ENCODE data around the gene RAB25. TPM values are rescaled to one million over a fixed set of nuclear protein-coding genes. Genes with fewer than 3 reads are reported as not detected.

RAB25 gene
- total and polyA plus RNA-seq, 2 of the 13 experiments (the other 11 are each of a cell fraction or from before 2014, with no cell fraction given) = 0.20 to 0.22 TPM

DNA sequence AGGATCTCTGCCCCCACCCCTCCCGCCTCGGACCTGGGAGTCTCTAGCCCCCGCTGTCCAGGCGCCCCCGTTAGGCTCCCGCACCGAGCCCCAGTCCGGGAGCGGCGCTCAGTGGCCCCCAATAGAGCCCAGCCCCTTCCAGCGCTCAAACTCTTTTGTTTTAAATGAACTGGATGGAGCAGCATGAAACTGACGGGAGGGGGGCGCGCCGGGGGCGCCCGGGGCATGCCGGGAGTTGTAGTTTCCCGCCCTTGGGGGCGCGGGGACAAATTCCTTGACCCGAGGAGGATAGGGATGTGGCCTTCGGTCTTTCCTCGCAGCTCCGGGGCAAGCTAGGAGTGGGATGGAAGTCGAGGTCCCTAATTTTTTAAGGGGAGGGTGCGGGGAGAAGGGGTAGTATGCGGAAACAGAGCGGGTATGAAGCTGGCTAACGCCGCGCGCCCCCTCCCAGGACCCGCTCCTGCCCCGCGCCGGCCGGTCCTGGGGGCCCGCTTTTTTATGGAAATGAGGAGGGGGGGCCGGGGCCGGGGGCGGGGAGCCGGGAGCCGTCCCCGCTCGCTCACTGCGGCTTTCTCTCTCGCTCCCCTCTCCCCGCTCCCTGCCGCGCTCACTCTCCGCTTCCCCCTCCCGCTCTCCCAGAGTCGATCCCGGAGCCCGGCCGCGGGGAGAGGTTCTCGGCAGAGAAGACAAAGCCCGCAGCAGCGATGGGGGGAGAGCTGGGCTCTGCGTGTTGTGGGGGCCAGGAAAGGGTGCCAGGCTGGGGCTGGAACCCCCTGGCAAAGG lies 21.5 kb downstream of the RAB25 start, which contains the start of gene MEX3A (continued):
- TF ChIP-seq, protein P1, sequence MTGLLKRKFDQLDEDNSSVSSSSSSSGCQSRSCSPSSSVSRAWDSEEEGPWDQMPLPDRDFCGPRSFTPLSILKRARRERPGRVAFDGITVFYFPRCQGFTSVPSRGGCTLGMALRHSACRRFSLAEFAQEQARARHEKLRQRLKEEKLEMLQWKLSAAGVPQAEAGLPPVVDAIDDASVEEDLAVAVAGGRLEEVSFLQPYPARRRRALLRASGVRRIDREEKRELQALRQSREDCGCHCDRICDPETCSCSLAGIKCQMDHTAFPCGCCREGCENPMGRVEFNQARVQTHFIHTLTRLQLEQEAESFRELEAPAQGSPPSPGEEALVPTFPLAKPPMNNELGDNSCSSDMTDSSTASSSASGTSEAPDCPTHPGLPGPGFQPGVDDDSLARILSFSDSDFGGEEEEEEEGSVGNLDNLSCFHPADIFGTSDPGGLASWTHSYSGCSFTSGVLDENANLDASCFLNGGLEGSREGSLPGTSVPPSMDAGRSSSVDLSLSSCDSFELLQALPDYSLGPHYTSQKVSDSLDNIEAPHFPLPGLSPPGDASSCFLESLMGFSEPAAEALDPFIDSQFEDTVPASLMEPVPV (CRISPR knock-in tag; IDR thresholded peaks at IDR 0.05) = no peak
- no peak for TF ChIP-seq ZNF264 (CRISPR knock-in tag; IDR thresholded peaks at IDR 0.05)
- TF ChIP-seq ZNF530 (CRISPR knock-in tag; IDR thresholded peaks at IDR 0.05; ENCODE audit: low read depth) = no peak
- TF ChIP-seq ELF3 (CRISPR knock-in tag; IDR thresholded peaks at IDR 0.05) = no peak
- TF ChIP-seq WIZ (CRISPR knock-in tag; IDR thresholded peaks at IDR 0.05) = no peak
- TF ChIP-seq ADNP (CRISPR knock-in tag; IDR thresholded peaks at IDR 0.05) = no peak
- TF ChIP-seq MAFK (conservative IDR thresholded peaks at IDR 0.05 in 1 of 2, IDR thresholded peaks at IDR 0.05 in 1 of 2; ENCODE audit: low read length in 2 of 2) = no peak
- TF ChIP-seq ZNF367 (CRISPR knock-in tag; IDR thresholded peaks at IDR 0.05; ENCODE audit: borderline replicate concordance) = no peak
- TF ChIP-seq PCBP1 (IDR thresholded peaks at IDR 0.05; ENCODE audit: borderline replicate concordance, low read depth, low read length) = 0 out of 2 replicates have a peak, but pooled peaks have one; percentile 55
- TF ChIP-seq ZNF557 (CRISPR knock-in tag; IDR thresholded peaks at IDR 0.05) = no peak
- TF ChIP-seq ZBTB26 (CRISPR knock-in tag; IDR thresholded peaks at IDR 0.05; ENCODE audit: borderline replicate concordance) = no peak
- no peak for TF ChIP-seq HMG20B (CRISPR knock-in tag; conservative IDR thresholded peaks at IDR 0.05)
- no peak for TF ChIP-seq CEBPB (IDR thresholded peaks at IDR 0.05; ENCODE audit: borderline replicate concordance, low read depth, low read length)
- TF ChIP-seq RAD21 (CRISPR knock-in tag; IDR thresholded peaks at IDR 0.05) = no peak
- no peak for TF ChIP-seq ZNF710 (CRISPR knock-in tag; IDR thresholded peaks at IDR 0.05; ENCODE audit: borderline replicate concordance)
- no peak for TF ChIP-seq GRHL1 (CRISPR knock-in tag; conservative IDR thresholded peaks at IDR 0.05)
- TF ChIP-seq HOXA9 (CRISPR knock-in tag; IDR thresholded peaks at IDR 0.05; ENCODE audit: borderline replicate concordance) = no peak
- TF ChIP-seq TBL1XR1 (IDR thresholded peaks at IDR 0.05; ENCODE audit: borderline replicate concordance, low read length, partially characterized antibody) = no peak
- no peak for TF ChIP-seq PAF1 (CRISPR knock-in tag; IDR thresholded peaks at IDR 0.05)
- no peak for TF ChIP-seq KLF6 (CRISPR knock-in tag; IDR thresholded peaks at IDR 0.05)
- TF ChIP-seq HNRNPK (IDR thresholded peaks at IDR 0.05; ENCODE audit: low read depth, low read length, poor library complexity, severe bottlenecking) = no peak
- peak in 1 of 2 experiments; percentile 71; a peak in 2 of 4 replicates for TF ChIP-seq NR2F1 (CRISPR knock-in tag; IDR thresholded peaks at IDR 0.05)
- no peak for TF ChIP-seq ZNF180 (CRISPR knock-in tag; IDR thresholded peaks at IDR 0.05; ENCODE audit: borderline replicate concordance, low read depth)
- TF ChIP-seq ATF7-NPFF (CRISPR knock-in tag; IDR thresholded peaks at IDR 0.05; ENCODE audit: low read depth) = no peak
